Measurements from ENCODE around the gene ZNF236. TPM values are rescaled to one million over a fixed set of nuclear protein-coding genes. Genes with fewer than 3 reads are reported as not detected.

ZNF236 gene
- total and polyA plus RNA-seq, 2 of the 13 experiments (the other 11 are each of a cell fraction or from before 2014, with no cell fraction given), result 3.0 to 7.2 TPM

DNA sequence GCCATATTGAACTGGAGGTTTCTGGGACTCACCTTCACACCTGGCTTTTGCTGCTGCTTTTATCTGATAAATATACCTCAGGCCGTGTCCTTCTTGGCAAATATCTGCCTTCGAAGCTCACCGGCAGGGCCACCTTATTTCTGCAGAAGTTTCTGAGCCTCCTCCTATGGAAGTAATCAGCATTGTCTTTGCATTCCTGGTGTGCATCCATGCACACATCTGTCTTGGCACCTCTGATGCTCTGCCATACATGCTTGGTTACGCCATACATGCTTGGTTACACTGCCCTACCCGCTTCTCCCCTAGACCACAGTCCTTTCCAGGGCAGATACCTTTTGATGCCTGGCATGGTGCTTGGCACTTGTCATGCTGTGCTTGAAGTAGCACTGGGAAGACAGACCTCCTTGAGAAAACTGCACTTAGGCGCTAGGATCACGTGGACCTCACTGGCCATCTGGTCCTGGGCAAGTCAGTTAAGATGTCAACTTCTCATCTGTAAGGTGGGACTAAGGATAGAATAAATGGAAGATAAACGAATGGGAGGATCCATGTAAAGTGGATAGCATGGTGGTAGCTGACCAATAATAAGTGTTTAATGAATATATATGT, 66.8 kb downstream of the ZNF236 start (continued):
- no peak for TF ChIP-seq ZNF792 (CRISPR knock-in tag; IDR thresholded peaks at IDR 0.05)
- TF ChIP-seq ZNF557 (CRISPR knock-in tag; IDR thresholded peaks at IDR 0.05), result no peak

DNA sequence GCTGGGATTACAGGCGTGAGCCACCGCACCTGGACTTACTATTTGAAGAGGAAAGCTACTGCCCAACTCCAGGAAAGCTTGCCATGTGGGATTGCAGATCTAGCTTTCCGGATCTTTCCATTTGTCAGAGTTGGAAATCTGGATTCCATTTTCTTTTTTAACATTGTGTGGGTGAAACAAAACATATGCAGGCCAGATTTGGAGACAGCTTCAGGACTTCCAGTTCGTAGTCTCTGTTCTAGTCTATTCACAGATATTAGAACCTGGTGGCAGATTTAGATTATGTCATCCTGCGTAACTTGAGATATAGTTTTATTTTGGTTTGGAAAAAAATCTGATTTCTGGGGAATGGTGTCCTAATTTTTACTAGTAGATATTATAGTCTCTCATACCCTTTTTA, 70.5 kb downstream of the ZNF236 start:
- H3K9me3 ChIP-seq (ENCODE audit: low read length), result no peaks in the 10 kb centered on the region
- WGBS (ENCODE audit: low lambda C conversion rate), result 94% methylated on average over 4 of the region's 5 CpGs
- no TSS peak for BruUV-seq (replicated peaks)
- H3K4me3 ChIP-seq (replicated peaks in 1 of 3; ENCODE audit: insufficient read depth in 1 of 3, low read depth in 2 of 3, low read length in 3 of 3), result no peak overlapping the region
- FAIRE-seq (no peak), ATAC-seq (no peak), DNase-seq (ENCODE audit: low spot score) (no peak)
- H3K4me2 ChIP-seq (ENCODE audit: low read depth, low read length), result no peak overlapping the region
- ChIA-PET CTCF (ENCODE audit: low intra/inter-chr PET ratio, low total read pairs) (no interaction called here), POLR2A (no interaction called here)
- intact Hi-C loops (cut with micrococcal nuclease; ENCODE audit: unreplicated experiment), result no loop called here
- TF ChIP-seq HNF4G (IDR thresholded peaks at IDR 0.05; ENCODE audit: borderline replicate concordance, low read depth, low read length) (no peak), HNF4G (CRISPR knock-in tag; IDR thresholded peaks at IDR 0.05; ENCODE audit: borderline replicate concordance, low read depth) (no peak), NFKB2 (CRISPR knock-in tag; IDR thresholded peaks at IDR 0.05; ENCODE audit: borderline replicate concordance) (no peak), ADNP (CRISPR knock-in tag; IDR thresholded peaks at IDR 0.05) (no peak), ZNF44 (CRISPR knock-in tag; IDR thresholded peaks at IDR 0.05) (no peak), ZNF230 (CRISPR knock-in tag; IDR thresholded peaks at IDR 0.05) (no peak), ZSCAN21 (CRISPR knock-in tag; IDR thresholded peaks at IDR 0.05; ENCODE audit: borderline replicate concordance) (no peak), ISX (CRISPR knock-in tag; conservative IDR thresholded peaks at IDR 0.05) (no peak), STAT5B (CRISPR knock-in tag; IDR thresholded peaks at IDR 0.05) (no peak)
- TF ChIP-seq, protein P1, sequence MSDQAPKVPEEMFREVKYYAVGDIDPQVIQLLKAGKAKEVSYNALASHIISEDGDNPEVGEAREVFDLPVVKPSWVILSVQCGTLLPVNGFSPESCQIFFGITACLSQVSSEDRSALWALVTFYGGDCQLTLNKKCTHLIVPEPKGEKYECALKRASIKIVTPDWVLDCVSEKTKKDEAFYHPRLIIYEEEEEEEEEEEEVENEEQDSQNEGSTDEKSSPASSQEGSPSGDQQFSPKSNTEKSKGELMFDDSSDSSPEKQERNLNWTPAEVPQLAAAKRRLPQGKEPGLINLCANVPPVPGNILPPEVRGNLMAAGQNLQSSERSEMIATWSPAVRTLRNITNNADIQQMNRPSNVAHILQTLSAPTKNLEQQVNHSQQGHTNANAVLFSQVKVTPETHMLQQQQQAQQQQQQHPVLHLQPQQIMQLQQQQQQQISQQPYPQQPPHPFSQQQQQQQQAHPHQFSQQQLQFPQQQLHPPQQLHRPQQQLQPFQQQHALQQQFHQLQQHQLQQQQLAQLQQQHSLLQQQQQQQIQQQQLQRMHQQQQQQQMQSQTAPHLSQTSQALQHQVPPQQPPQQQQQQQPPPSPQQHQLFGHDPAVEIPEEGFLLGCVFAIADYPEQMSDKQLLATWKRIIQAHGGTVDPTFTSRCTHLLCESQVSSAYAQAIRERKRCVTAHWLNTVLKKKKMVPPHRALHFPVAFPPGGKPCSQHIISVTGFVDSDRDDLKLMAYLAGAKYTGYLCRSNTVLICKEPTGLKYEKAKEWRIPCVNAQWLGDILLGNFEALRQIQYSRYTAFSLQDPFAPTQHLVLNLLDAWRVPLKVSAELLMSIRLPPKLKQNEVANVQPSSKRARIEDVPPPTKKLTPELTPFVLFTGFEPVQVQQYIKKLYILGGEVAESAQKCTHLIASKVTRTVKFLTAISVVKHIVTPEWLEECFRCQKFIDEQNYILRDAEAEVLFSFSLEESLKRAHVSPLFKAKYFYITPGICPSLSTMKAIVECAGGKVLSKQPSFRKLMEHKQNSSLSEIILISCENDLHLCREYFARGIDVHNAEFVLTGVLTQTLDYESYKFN (CRISPR knock-in tag; conservative IDR thresholded peaks at IDR 0.05), result no peak
- TF ChIP-seq, protein P2, sequence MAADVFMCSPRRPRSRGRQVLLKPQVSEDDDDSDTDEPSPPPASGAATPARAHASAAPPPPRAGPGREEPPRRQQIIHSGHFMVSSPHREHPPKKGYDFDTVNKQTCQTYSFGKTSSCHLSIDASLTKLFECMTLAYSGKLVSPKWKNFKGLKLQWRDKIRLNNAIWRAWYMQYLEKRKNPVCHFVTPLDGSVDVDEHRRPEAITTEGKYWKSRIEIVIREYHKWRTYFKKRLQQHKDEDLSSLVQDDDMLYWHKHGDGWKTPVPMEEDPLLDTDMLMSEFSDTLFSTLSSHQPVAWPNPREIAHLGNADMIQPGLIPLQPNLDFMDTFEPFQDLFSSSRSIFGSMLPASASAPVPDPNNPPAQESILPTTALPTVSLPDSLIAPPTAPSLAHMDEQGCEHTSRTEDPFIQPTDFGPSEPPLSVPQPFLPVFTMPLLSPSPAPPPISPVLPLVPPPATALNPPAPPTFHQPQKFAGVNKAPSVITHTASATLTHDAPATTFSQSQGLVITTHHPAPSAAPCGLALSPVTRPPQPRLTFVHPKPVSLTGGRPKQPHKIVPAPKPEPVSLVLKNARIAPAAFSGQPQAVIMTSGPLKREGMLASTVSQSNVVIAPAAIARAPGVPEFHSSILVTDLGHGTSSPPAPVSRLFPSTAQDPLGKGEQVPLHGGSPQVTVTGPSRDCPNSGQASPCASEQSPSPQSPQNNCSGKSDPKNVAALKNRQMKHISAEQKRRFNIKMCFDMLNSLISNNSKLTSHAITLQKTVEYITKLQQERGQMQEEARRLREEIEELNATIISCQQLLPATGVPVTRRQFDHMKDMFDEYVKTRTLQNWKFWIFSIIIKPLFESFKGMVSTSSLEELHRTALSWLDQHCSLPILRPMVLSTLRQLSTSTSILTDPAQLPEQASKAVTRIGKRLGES (CRISPR knock-in tag; IDR thresholded peaks at IDR 0.05; ENCODE audit: borderline replicate concordance), result no peak
- TF ChIP-seq, protein P3, sequence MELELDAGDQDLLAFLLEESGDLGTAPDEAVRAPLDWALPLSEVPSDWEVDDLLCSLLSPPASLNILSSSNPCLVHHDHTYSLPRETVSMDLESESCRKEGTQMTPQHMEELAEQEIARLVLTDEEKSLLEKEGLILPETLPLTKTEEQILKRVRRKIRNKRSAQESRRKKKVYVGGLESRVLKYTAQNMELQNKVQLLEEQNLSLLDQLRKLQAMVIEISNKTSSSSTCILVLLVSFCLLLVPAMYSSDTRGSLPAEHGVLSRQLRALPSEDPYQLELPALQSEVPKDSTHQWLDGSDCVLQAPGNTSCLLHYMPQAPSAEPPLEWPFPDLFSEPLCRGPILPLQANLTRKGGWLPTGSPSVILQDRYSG (CRISPR knock-in tag; IDR thresholded peaks at IDR 0.05), result no peak
- no peaks in the 10 kb centered on the region for H4K20me1 ChIP-seq (ENCODE audit: insufficient read depth, low read length)
- H2AFZ ChIP-seq (ENCODE audit: low read length), result no peak overlapping the region
- H3K27ac ChIP-seq (ENCODE audit: extremely low read length, insufficient read depth, low read length), result no peak overlapping the region
- H3K4me1 ChIP-seq (ENCODE audit: insufficient read depth, low read length), result no peaks in the 10 kb centered on the region
- H3K79me2 ChIP-seq (ENCODE audit: insufficient read depth, low read length), result no peaks in the 10 kb centered on the region
- in situ Hi-C loops (cut with HindIII; ENCODE audit: extremely low pct_ligation_motif_present, low pct_unique_long_range_greater_than_20kb), result no loop called here
- peaks cover 26 to 37% of the 10 kb centered on the region in 2 experiments for H3K36me3 ChIP-seq (replicated peaks in 1 of 2; ENCODE audit: control insufficient read depth in 1 of 2, insufficient read depth in 2 of 2, low read length in 2 of 2)
- H3K9ac ChIP-seq (ENCODE audit: insufficient read depth, low read depth, low read length), result no peak overlapping the region
- H3K27me3 ChIP-seq (ENCODE audit: control insufficient read depth in 1 of 2, insufficient read depth in 2 of 2, low read length in 2 of 2), result no peaks in the 10 kb centered on the region
